Cardiac muscle cell (in vitro differentiated cells and primary cell): ENCODE data around the gene DCAF11. TPM values are rescaled to one million over a fixed set of nuclear protein-coding genes. Genes with fewer than 3 reads are reported as not detected.

Source experiments
- DNase-seq, 2 donors: peaks; one replicate each; pipeline versions ENCODE4 v3.0.0 to v3.0.0-alpha.2; 2010 to 2017; ENCODE audit warnings: low read depth in 1 of 2, low spot score in 1 of 2
- H3K27ac ChIP-seq: fragments of 200-600 bp; sonication (generic); 2 replicates; pipeline ENCODE4 v1.5.1; 2016
- H3K27me3 ChIP-seq: fragments of 200-600 bp; sonication (generic); 2 replicates; pipeline ENCODE4 v1.6.0; 2016; ENCODE audit warnings: control low read depth
- H3K36me3 ChIP-seq: fragments of 200-600 bp; sonication (generic); 2 replicates; pipeline ENCODE4 v1.5.1; 2016; ENCODE audit warnings: control low read depth
- H3K4me1 ChIP-seq: fragments of 200-600 bp; sonication (generic); 2 replicates; pipeline ENCODE4 v1.8.1; 2017; ENCODE audit warnings: low read depth, mild to moderate bottlenecking, mixed run types
- H3K4me3 ChIP-seq: fragments of 200-600 bp; sonication (generic); 2 replicates; pipeline ENCODE4 v1.5.1; 2016; ENCODE audit warnings: mild to moderate bottlenecking
- H3K9me3 ChIP-seq: fragments of 200-600 bp; sonication (generic); 2 replicates; pipeline ENCODE4 v1.5.1; 2017; ENCODE audit warnings: low read depth, mild to moderate bottlenecking, control low read depth
- polyA plus RNA-seq: library from polyadenylated mRNA; unstranded; fragments of >200 nt; fragmentation: Nextera tagmentation; extraction: Ambion mirVana; gene quantifications from 2 replicates; pipeline ENCODE4 v1.2.1, GENCODE V29; 2016
- total RNA-seq: library from RNA; depleted of rRNA; stranded (reverse); fragments of >200 nt; gene quantifications from 2 replicates; pipeline ENCODE4 v1.2.3, GENCODE V29; 2016
- TF ChIP-seq, protein P1 (sequence below): IDR thresholded peaks from 2 replicates; pipeline ENCODE4 v1.5.1; 2012; ENCODE audit warnings: low read depth, mild to moderate bottlenecking, low read length

DCAF11 gene
- total and polyA plus RNA-seq, 2 experiments from 2014 or later = 110 to 317 TPM

DNA sequence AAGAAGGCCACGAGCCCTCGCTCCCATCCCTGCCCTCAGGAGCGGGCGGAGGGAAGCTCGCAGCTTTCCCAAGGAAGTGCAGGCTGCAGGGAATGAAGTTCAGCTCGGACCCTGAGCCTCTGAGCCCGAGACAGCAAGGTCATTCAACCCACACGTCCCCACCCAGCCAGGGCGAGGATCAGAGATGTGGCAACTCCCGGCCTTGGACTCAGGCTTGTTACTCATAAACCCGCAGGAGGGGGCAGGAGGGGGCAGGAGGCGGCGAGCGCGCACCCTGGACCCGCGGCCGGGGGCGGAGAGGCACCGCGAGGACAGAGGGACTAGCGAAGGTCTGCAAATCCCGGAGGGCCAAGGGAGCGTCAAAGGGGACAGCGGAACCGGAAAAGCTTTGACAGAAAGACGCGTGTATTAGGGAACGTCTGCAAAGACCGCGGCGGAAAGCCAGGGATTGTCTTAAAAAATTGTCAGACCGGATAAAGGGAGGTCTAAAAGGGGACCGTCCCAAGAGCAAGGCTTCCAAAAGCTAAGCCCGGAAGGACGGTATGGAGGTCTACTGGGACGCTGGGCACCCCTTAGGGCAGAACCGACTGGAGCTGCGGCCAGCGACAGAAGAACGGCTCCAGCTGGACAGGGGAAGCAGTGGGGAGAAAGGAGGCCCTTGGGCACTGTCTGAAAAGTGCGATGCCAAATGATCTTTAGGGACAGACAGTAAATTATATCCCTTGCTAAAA lies 611 bp upstream of the DCAF11 start:
- H3K27me3 ChIP-seq = no peaks in the 10 kb centered on the region

DNA sequence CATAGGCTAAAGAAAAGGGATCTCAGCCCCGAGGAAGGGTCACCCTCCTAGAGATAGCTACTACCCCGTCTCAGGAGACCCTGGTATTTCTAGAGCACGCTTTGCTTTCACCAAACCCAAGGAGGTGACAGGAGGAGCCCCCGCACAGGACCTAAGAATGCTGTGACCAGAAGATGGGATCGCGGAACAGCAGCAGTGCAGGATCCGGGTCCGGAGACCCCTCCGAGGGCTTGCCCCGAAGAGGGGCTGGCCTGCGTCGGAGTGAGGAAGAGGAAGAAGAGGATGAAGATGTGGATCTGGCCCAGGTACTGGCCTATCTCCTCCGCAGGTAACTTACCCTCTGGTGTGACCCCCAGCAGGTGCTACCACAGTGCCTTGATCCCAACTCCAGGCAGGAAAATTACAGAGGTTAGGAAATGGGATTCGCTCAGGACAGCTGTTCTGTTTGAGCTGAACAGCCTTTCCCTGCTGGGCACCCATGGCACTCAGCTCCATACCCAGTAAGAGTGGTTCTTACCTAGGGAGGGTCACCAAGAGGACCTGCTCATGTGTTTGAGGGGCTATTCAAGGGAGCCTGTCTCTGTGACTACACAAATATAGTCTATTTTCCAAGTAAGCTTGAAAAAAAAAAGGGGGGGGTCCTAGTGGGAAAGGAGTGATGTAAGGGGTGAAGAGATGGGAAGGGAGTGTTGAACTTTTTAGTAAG lies 998 bp downstream of the DCAF11 start:
- Histone ChIP-seq H3K27ac (peak overlapping the region; percentile 92), H3K27me3 (no peaks in the 10 kb centered on the region), H3K4me1 (peaks cover 11% of the 10 kb centered on the region), H3K9me3 (no peaks in the 10 kb centered on the region), H3K36me3 (peaks cover 30% of the 10 kb centered on the region), H3K4me3 (peak overlapping the region; percentile 44)
- DNase-seq = no peak
- TF ChIP-seq, protein P1, sequence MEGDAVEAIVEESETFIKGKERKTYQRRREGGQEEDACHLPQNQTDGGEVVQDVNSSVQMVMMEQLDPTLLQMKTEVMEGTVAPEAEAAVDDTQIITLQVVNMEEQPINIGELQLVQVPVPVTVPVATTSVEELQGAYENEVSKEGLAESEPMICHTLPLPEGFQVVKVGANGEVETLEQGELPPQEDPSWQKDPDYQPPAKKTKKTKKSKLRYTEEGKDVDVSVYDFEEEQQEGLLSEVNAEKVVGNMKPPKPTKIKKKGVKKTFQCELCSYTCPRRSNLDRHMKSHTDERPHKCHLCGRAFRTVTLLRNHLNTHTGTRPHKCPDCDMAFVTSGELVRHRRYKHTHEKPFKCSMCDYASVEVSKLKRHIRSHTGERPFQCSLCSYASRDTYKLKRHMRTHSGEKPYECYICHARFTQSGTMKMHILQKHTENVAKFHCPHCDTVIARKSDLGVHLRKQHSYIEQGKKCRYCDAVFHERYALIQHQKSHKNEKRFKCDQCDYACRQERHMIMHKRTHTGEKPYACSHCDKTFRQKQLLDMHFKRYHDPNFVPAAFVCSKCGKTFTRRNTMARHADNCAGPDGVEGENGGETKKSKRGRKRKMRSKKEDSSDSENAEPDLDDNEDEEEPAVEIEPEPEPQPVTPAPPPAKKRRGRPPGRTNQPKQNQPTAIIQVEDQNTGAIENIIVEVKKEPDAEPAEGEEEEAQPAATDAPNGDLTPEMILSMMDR = no peak

More for the DNA sequence above, 611 bp upstream of the DCAF11 start:
- Histone ChIP-seq H3K9me3 (no peaks in the 10 kb centered on the region), H3K27ac (peak overlapping the region; percentile 92), H3K4me1 (peaks cover 11% of the 10 kb centered on the region), H3K36me3 (peaks cover 18% of the 10 kb centered on the region), H3K4me3 (peak overlapping the region; percentile 44)
- DNase-seq = peak; percentile 85 to 91
- TF ChIP-seq, protein P1 = no peak

DNA sequence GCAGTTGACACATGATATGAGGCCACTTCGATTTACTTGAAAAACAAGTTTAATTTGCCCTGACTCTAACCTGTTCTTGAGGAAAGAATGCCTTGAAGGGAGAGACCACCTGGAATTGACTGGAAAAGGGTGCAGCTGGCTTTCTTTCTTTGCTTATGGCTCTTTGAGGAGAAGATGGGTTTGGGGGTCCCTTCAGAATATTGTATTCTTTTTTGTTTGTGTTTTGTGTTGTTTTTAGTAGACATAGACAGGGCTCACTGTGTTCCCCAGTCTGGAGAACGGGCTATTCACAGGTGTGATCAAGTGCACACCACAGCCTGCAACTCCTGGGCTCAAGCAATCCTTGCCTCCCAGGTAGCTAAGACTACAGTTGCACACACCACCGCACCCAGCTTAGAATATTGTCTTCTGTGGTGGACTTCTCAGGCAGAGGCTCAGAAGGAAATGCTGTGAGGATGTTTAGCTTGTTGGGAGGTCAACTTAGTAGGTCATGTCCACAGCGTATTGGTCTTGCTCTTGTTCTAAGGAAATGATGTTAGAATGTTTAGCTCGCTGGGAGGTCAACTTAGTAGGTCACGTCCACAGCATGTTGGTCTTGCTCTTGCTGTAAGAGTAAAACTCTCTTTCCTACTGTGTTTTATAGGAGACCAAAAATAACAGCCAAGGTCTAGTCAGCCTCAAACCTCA lies 1.7 kb downstream of the DCAF11 start:
- DNase-seq = no peak
- Histone ChIP-seq H3K9me3 (no peaks in the 10 kb centered on the region), H3K4me1 (peaks cover 11% of the 10 kb centered on the region), H3K27me3 (no peaks in the 10 kb centered on the region), H3K36me3 (peaks cover 36% of the 10 kb centered on the region), H3K27ac (no peak overlapping the region), H3K4me3 (peak overlapping the region; percentile 44)
- TF ChIP-seq, protein P1 = no peak

DNA sequence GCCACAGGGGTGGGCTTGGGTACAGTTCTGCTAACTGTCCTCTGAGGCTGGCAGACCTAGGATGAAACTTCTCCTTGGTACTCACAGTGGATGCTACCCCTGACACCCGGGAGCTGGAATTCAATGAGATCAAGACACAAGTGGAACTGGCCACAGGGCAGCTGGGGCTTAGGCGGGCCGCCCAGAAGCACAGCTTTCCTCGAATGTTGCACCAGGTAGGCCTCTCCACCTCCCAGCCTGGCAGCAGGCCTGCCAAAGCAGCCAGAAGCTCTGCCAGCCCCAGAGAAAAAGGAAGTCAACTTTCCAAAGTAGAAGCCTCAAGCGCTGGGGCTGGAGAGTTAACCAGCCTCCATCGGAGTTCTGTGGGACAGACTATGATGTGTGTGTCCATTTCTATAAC lies 2.6 kb downstream of the DCAF11 start:
- no peak overlapping the region for H3K4me3 ChIP-seq
- H3K9me3 ChIP-seq = no peaks in the 10 kb centered on the region
- H3K27ac ChIP-seq = no peak overlapping the region
- no peak for DNase-seq
- TF ChIP-seq, protein P1 = no peak
- H3K36me3 ChIP-seq = peaks cover 41% of the 10 kb centered on the region
- H3K4me1 ChIP-seq = peaks cover 11% of the 10 kb centered on the region
- no peaks in the 10 kb centered on the region for H3K27me3 ChIP-seq

DNA sequence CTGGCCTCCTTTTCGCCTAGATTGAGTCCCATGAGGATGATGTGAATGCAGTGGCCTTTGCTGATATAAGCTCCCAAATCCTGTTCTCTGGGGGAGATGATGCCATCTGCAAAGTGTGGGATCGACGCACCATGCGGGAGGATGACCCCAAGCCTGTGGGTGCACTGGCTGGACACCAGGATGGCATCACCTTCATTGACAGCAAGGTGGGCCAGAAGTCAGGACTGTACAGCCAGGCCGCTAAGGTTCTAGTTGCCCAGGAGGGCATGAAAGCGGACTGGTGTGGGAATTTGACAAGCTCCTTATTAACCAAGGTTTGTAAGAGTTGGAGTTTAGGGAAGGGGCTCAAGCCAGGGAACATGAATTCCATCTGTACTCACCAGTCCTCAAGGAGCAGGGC lies 5.1 kb downstream of the DCAF11 start:
- Histone ChIP-seq H3K4me1 (peaks cover 11% of the 10 kb centered on the region), H3K4me3 (no peak overlapping the region), H3K27me3 (no peaks in the 10 kb centered on the region), H3K27ac (no peak overlapping the region), H3K9me3 (no peaks in the 10 kb centered on the region), H3K36me3 (peaks cover 53% of the 10 kb centered on the region)
- no peak for DNase-seq
- TF ChIP-seq, protein P1 = no peak
